Vagina (tissue), 2 donors: ENCODE measurements around the gene DNAI1.

Experiments
- POLR2A ChIP-seq, 2 donors: fragments of 450-650 bp; IDR thresholded peaks; one replicate each; pipeline ENCODE4 v1.6.1; 2017; ENCODE audit warnings: antibody characterized with exemption in 2 of 2, mild to moderate bottlenecking in 2 of 2, moderate library complexity in 2 of 2
- POLR2AphosphoS5 ChIP-seq, 2 donors: sonication (generic); formaldehyde crosslinking; IDR thresholded peaks; one replicate each; pipeline ENCODE4 v1.9.0; 2017; ENCODE audit warnings: antibody characterized with exemption in 2 of 2, mild to moderate bottlenecking in 2 of 2, low read depth in 1 of 2; ENCODE audit not compliant: insufficient read depth in 1 of 2
- TF ChIP-seq, protein P1 (sequence below), 3 experiments: fragments of 450-650 bp in 2 of 3; fragments of 200-600 bp in 1 of 3; sonication (generic) in 1 of 3; IDR thresholded peaks; one replicate each; pipeline ENCODE4 v1.5.1; 2017 to 2019; ENCODE audit warnings: antibody characterized with exemption in 3 of 3, mild to moderate bottlenecking in 2 of 3, moderate library complexity in 2 of 3

DNA sequence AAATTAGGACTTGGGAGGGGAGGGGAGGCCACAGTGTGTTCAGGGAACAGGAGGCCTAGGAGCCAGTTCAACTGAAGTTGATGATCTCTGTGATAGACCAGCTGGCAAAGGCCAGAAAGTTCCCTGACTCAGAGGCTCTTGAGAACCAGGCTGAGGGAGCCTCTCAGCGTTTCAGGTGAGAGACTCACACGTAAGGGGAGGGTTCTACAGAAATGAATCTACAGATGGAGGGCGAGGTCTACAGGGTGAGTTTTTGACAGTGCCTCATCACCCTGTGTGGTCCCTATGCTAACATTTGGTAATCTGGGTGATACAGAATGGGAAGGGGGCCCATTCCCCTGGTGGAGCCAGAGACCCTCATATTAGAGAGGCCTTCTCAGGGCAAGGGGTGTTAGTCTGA lies 32.2 kb downstream of the DNAI1 start:
- TF ChIP-seq, protein P1, sequence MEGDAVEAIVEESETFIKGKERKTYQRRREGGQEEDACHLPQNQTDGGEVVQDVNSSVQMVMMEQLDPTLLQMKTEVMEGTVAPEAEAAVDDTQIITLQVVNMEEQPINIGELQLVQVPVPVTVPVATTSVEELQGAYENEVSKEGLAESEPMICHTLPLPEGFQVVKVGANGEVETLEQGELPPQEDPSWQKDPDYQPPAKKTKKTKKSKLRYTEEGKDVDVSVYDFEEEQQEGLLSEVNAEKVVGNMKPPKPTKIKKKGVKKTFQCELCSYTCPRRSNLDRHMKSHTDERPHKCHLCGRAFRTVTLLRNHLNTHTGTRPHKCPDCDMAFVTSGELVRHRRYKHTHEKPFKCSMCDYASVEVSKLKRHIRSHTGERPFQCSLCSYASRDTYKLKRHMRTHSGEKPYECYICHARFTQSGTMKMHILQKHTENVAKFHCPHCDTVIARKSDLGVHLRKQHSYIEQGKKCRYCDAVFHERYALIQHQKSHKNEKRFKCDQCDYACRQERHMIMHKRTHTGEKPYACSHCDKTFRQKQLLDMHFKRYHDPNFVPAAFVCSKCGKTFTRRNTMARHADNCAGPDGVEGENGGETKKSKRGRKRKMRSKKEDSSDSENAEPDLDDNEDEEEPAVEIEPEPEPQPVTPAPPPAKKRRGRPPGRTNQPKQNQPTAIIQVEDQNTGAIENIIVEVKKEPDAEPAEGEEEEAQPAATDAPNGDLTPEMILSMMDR (IDR thresholded peaks at IDR 0.05): no peak
- TF ChIP-seq POLR2A (IDR thresholded peaks at IDR 0.05) (no peak), POLR2AphosphoS5 (IDR thresholded peaks at IDR 0.05; ENCODE audit: insufficient read depth in 1 of 2, low read depth in 1 of 2) (no peak)
